Activated CD8-positive, alpha-beta T cell treated with anti-CD3 and anti-CD28 coated beads for 36 hours (primary cell): ENCODE data around the gene KCNC3. TPM values are rescaled to one million over a fixed set of nuclear protein-coding genes. Genes with fewer than 3 reads are reported as not detected.

ENCODE experiments used
- ATAC-seq: fragments of 200-7000 bp; cut with Tn5 transposase; one replicate; pipeline ENCODE4 v1.10.0; 2021; ENCODE audit warnings: mild to moderate bottlenecking, moderate library complexity
- CTCF ChIA-PET: fragments of 350-600 bp; sonication (Branson Sonifier 250); formaldehyde crosslinking; loops from one replicate; lab custom pipeline; 2021; ENCODE audit warnings: antibody characterized with exemption; lab: Charles Lee
- POLR2A ChIA-PET: fragments of 350-600 bp; sonication (Branson Sonifier 250); formaldehyde crosslinking; loops from one replicate; lab custom pipeline; 2021; ENCODE audit warnings: antibody characterized with exemption; lab: Charles Lee
- DNase-seq: peaks from one replicate; pipeline ENCODE4 v3.0.0-alpha.2; 2020
- H3K27ac Mint-ChIP-seq: one replicate; pipeline ENCODE4 v1.8.0; 2021; ENCODE audit warnings: mild to moderate bottlenecking, mixed read lengths
- H3K27me3 Mint-ChIP-seq: one replicate; pipeline ENCODE4 v1.8.0; 2021; ENCODE audit warnings: mixed read lengths
- H3K36me3 Mint-ChIP-seq: one replicate; pipeline ENCODE4 v1.8.0; 2021; ENCODE audit warnings: low read depth, mixed read lengths
- H3K4me1 Mint-ChIP-seq: one replicate; pipeline ENCODE4 v1.8.0; 2021; ENCODE audit warnings: low read depth, mixed read lengths
- H3K4me3 Mint-ChIP-seq: one replicate; pipeline ENCODE4 v1.8.0; 2021; ENCODE audit warnings: mild to moderate bottlenecking, moderate library complexity, mixed read lengths
- H3K9me3 Mint-ChIP-seq: one replicate; pipeline ENCODE4 v1.8.0; 2021; ENCODE audit warnings: mixed read lengths
- CTCF ChIP-seq: fragments of 200-600 bp; IDR thresholded peaks from one replicate; pipeline ENCODE4 v1.8.0; 2022; ENCODE audit warnings: antibody characterized with exemption, mild to moderate bottlenecking
- intact Hi-C: fragments of 100-400 bp; cut with micrococcal nuclease; formaldehyde crosslinking; loops from one replicate; pipeline ENCODE4 v1.10.0; 2022
- total RNA-seq, 2 experiments: library from RNA; stranded (reverse); gene quantifications; one replicate each; pipeline ENCODE4 v1.2.3, GENCODE V29; 2021

The KCNC3 gene
- total RNA-seq, 2 experiments from 2014 or later, result 0.77 to 0.81 TPM

GRCh38 chr19:50266896-50267295, 62.3 kb downstream of the KCNC3 start:
- intact Hi-C loops, result no loop called here
- Mint-ChIP-seq H3K9me3 (no peaks in the 10 kb centered on the region), H3K27me3 (peaks cover 11% of the 10 kb centered on the region), H3K4me1 (no peaks in the 10 kb centered on the region), H3K27ac (no peak overlapping the region), H3K36me3 (no peaks in the 10 kb centered on the region), H3K4me3 (no peak overlapping the region)
- ChIA-PET CTCF (no interaction called here), POLR2A (interaction anchor here (0.6 kb wide), 1 partner anchor 1422 kb away, joined by 4 read pairs; no protein-coding TSS in a partner anchor)
- DNase-seq (peak; percentile 47), ATAC-seq (peak; percentile 80)
- TF ChIP-seq CTCF, result no peak

GRCh38 chr19:50266041-50266440, 63.1 kb downstream of the KCNC3 start:
- TF ChIP-seq CTCF, result no peak
- ChIA-PET POLR2A (no interaction called here), CTCF (no interaction called here)
- no peak for ATAC-seq
- no peak overlapping the region for H3K27ac Mint-ChIP-seq
- no peaks in the 10 kb centered on the region for H3K4me1 Mint-ChIP-seq
- H3K36me3 Mint-ChIP-seq, result no peaks in the 10 kb centered on the region
- no peak overlapping the region for H3K4me3 Mint-ChIP-seq
- H3K9me3 Mint-ChIP-seq, result no peaks in the 10 kb centered on the region
- intact Hi-C loops, result no loop called here
- peaks cover 11% of the 10 kb centered on the region for H3K27me3 Mint-ChIP-seq
- DNase-seq, result no peak

- Mint-ChIP-seq H3K27me3 (peaks cover 12% of the 10 kb centered on the region), H3K9me3 (no peaks in the 10 kb centered on the region), H3K4me3 (no peak overlapping the region), H3K27ac (no peak overlapping the region), H3K4me1 (no peaks in the 10 kb centered on the region), H3K36me3 (no peaks in the 10 kb centered on the region)
- CTCF ChIA-PET, result interaction anchor here (1.6 kb wide), 1 partner anchor 93 kb away, joined by 4 read pairs; no protein-coding TSS in a partner anchor
- ATAC-seq (no peak), DNase-seq (no peak)
- POLR2A ChIA-PET, result no interaction called here
- intact Hi-C loops, result no loop called here
- no peak for TF ChIP-seq CTCF
Observed at GRCh38 chr19:50264483-50265186, 64.5 kb downstream of the KCNC3 start.

- DNase-seq (no peak), ATAC-seq (no peak)
- intact Hi-C loops, result no loop called here
- Mint-ChIP-seq H3K27ac (no peak overlapping the region), H3K4me1 (no peaks in the 10 kb centered on the region), H3K36me3 (no peaks in the 10 kb centered on the region), H3K9me3 (no peaks in the 10 kb centered on the region), H3K4me3 (no peak overlapping the region), H3K27me3 (peaks cover 12% of the 10 kb centered on the region)
- CTCF ChIA-PET, result interaction anchor here (1.4 kb wide), 1 partner anchor 25 kb away, joined by 3 read pairs; no protein-coding TSS in a partner anchor
- no peak for TF ChIP-seq CTCF
- POLR2A ChIA-PET, result no interaction called here
Observed at GRCh38 chr19:50263176-50263575, 66.0 kb downstream of the KCNC3 start.

Other genes with a start within 250 kb of the KCNC3 start
- not detected for gene IZUMO2, start 166.1 kb downstream of the KCNC3 start, total RNA-seq
- gene MYH14, start 125.8 kb downstream of the KCNC3 start, total RNA-seq, result not detected
- 10 to 100 TPM; 18.3 to 20.0 TPM for gene NAPSA, start 36.3 kb upstream of the KCNC3 start, total RNA-seq
- gene NR1H2, start 47.1 kb upstream of the KCNC3 start, total RNA-seq, result 10 to 100 TPM; 50.9 to 52.3 TPM
- 100 to 1,000 TPM; 214 to 215 TPM for gene POLD1, start 55.0 kb upstream of the KCNC3 start, total RNA-seq
- 1 to 10 TPM in 1 of 2 experiments, under 1 TPM in 1; 0.68 to 1.5 TPM for gene SPIB, start 89.6 kb upstream of the KCNC3 start, total RNA-seq
- gene MYBPC2, start 103.5 kb upstream of the KCNC3 start, total RNA-seq, result under 1 TPM; 0.11 to 0.59 TPM
- 10 to 100 TPM; 28.7 to 31.2 TPM for gene EMC10, start 147.1 kb upstream of the KCNC3 start, total RNA-seq
- gene GARIN5A, start 147.5 kb upstream of the KCNC3 start, total RNA-seq, result 1 to 10 TPM in 1 of 2 experiments, under 1 TPM in 1; 0.36 to 1.5 TPM
- 10 to 100 TPM; 21.6 to 22.6 TPM for gene JOSD2, start 181.8 kb upstream of the KCNC3 start, total RNA-seq
- gene ASPDH, start 184.5 kb upstream of the KCNC3 start, total RNA-seq, result not detected
- gene LRRC4B, start 239.1 kb upstream of the KCNC3 start, total RNA-seq, result not detected